GM20431 (cell line): ENCODE data around the gene CDK18.

Experiments used
- in situ Hi-C: fragments of 300-500 bp; cut with MseI, MboI; formaldehyde crosslinking; loops from one replicate; pipeline ENCODE4 v1.15.0; 2020; ENCODE audit warnings: low sequenced_read_pairs; ENCODE audit not compliant: unreplicated experiment

Gene CDK18

GRCh38 chr1:205554026-205554811 lies 49.8 kb downstream of the CDK18 start:
- in situ Hi-C loops = no loop called here

GRCh38 chr1:205561501-205562203 lies 57.2 kb downstream of the CDK18 start:
- in situ Hi-C loops = no loop called here

GRCh38 chr1:205563927-205564441 lies 59.5 kb downstream of the CDK18 start:
- in situ Hi-C loops = no loop called here

- in situ Hi-C loops = no loop called here
These were observed 61.3 kb downstream of the CDK18 start for GRCh38 chr1:205565799-205566198.

GRCh38 chr1:205567716-205568115 lies 63.2 kb downstream of the CDK18 start:
- in situ Hi-C loops = no loop called here

- in situ Hi-C loops = no loop called here
These were observed 63.6 kb downstream of the CDK18 start for GRCh38 chr1:205568135-205568468.

- in situ Hi-C loops = no loop called here
These were observed 64.2 kb downstream of the CDK18 start for GRCh38 chr1:205568469-205569361.

- in situ Hi-C loops = no loop called here
These were observed 65.1 kb downstream of the CDK18 start for GRCh38 chr1:205569411-205570172.

GRCh38 chr1:205570173-205570501 lies 65.7 kb downstream of the CDK18 start:
- in situ Hi-C loops = no loop called here

- in situ Hi-C loops = no loop called here
These were observed 66.5 kb downstream of the CDK18 start for GRCh38 chr1:205570796-205571537.

GRCh38 chr1:205571747-205572146 lies 67.3 kb downstream of the CDK18 start:
- in situ Hi-C loops = no loop called here

GRCh38 chr1:205572421-205572820 lies 68.0 kb downstream of the CDK18 start:
- in situ Hi-C loops = no loop called here

- in situ Hi-C loops = no loop called here
These were observed 70.9 kb downstream of the CDK18 start for GRCh38 chr1:205575294-205575885.

- in situ Hi-C loops = no loop called here
These were observed 71.5 kb downstream of the CDK18 start for GRCh38 chr1:205576011-205576410.

- in situ Hi-C loops = no loop called here
These were observed 72.6 kb downstream of the CDK18 start for GRCh38 chr1:205576805-205577761.

GRCh38 chr1:205577874-205578658 lies 73.6 kb downstream of the CDK18 start:
- in situ Hi-C loops = no loop called here
